Lower leg skin (tissue), 3 donors: ENCODE data around the gene DUSP22.

Experiments used
- CTCF ChIP-seq, 3 donors: fragments of 450-650 bp; IDR thresholded peaks; one replicate each; pipeline ENCODE4 v1.5.1; 2016; ENCODE audit warnings: antibody characterized with exemption in 3 of 3, mild to moderate bottlenecking in 3 of 3, moderate library complexity in 2 of 3
- POLR2A ChIP-seq, 2 donors: fragments of 450-650 bp; IDR thresholded peaks; one replicate each; pipeline ENCODE4 v1.6.1; 2016 to 2017; ENCODE audit warnings: antibody characterized with exemption in 2 of 2, mild to moderate bottlenecking in 1 of 2, moderate library complexity in 1 of 2

GRCh38 chr6:324116-324728 lies 31.9 kb downstream of the DUSP22 start:
- no peak for TF ChIP-seq CTCF (IDR thresholded peaks at IDR 0.05)
- TF ChIP-seq POLR2A (IDR thresholded peaks at IDR 0.05), result no peak
